RWPE1 (cell line): ENCODE results near the gene CELF4.

ENCODE experiments used
- CTCF ChIA-PET: fragments of 350-600 bp; sonication (Branson Sonifier 250); formaldehyde crosslinking; extraction: SDS; loops from one replicate; lab custom pipeline; 2021; lab: Yijun Ruan, JAX
- POLR2A ChIA-PET: fragments of 400-600 bp; formaldehyde crosslinking; extraction: SDS; loops from one replicate; lab custom pipeline; 2020; ENCODE audit warnings: antibody characterized with exemption; ENCODE audit not compliant: low non-redundant PET; lab: Yijun Ruan, JAX
- DNase-seq: peaks from one replicate; pipeline ENCODE4 v3.0.0; 2012; ENCODE audit warnings: low spot score
- H3K27ac ChIP-seq: fragments of 450-650 bp; 2 replicates; pipeline ENCODE4 v1.5.1; 2017
- TF ChIP-seq, protein P1 (sequence below): fragments of 450-650 bp; conservative IDR thresholded peaks from 2 replicates; pipeline ENCODE4 v1.5.1; 2017; ENCODE audit warnings: low read depth, mild to moderate bottlenecking

Gene CELF4

DNA sequence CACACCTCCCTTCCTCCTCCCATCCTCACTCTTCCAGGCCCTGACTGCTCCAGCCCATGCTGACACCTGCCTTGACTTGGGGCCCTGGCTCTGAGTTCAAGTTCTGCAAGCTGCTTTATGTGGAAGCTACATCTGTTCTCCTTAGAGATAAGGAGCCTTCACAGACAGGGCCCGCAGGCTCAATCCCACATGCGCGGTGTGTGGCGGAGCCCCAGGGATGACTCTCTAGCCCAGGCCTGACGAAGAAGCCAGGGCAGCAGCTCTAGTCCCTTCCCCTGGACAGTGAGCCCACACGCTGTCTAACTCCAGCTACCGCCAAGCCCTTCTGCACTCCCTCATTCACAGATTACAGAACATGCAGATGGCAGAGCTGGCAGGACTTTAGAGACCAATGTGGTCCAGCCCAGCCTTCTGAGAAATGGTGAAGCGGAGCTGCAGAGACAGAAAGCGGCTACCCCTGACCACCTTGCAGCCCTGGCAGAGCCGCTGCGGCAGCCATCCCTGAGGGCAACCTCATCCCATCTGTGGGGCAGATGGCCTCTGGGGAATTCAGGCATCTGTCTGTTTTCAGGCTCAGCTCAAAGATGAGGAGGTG lies 304.3 kb downstream of the CELF4 start:
- DNase-seq = no peak
- ChIA-PET POLR2A (no interaction called here), CTCF (no interaction called here)
- TF ChIP-seq, protein P1, sequence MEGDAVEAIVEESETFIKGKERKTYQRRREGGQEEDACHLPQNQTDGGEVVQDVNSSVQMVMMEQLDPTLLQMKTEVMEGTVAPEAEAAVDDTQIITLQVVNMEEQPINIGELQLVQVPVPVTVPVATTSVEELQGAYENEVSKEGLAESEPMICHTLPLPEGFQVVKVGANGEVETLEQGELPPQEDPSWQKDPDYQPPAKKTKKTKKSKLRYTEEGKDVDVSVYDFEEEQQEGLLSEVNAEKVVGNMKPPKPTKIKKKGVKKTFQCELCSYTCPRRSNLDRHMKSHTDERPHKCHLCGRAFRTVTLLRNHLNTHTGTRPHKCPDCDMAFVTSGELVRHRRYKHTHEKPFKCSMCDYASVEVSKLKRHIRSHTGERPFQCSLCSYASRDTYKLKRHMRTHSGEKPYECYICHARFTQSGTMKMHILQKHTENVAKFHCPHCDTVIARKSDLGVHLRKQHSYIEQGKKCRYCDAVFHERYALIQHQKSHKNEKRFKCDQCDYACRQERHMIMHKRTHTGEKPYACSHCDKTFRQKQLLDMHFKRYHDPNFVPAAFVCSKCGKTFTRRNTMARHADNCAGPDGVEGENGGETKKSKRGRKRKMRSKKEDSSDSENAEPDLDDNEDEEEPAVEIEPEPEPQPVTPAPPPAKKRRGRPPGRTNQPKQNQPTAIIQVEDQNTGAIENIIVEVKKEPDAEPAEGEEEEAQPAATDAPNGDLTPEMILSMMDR = no peak
- no peak overlapping the region for H3K27ac ChIP-seq

GRCh38 chr18:37260367-37261093 lies 305.1 kb downstream of the CELF4 start:
- DNase-seq = no peak
- ChIA-PET POLR2A (no interaction called here), CTCF (no interaction called here)
- H3K27ac ChIP-seq = no peak overlapping the region
- TF ChIP-seq, protein P1 = no peak

DNA sequence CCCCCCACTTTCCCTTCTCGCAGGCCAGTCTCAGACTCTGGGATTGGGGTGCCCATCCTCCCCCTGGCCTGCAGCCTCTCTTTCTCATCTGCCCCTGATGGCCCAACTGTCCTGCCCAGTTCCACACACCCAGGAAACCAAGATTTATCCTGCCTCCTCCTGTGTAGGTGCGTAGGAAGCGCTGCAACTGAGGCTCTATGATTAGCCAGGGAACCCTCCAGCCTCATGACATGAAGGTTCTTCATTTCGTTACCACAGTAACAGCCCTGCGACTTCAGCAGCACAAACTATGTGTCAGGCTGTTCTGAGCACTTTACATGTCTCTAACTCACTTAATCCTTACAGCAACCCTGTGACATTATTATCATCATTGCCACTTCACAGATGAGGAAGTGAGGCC lies 305.9 kb downstream of the CELF4 start:
- H3K27ac ChIP-seq = no peak overlapping the region
- TF ChIP-seq, protein P1 = no peak
- ChIA-PET POLR2A (no interaction called here), CTCF (no interaction called here)
- no peak for DNase-seq

- ChIA-PET CTCF (no interaction called here), POLR2A (no interaction called here)
- DNase-seq = no peak
- TF ChIP-seq, protein P1 = no peak
- no peak overlapping the region for H3K27ac ChIP-seq
Observed at GRCh38 chr18:37258819-37259218, 306.8 kb downstream of the CELF4 start.

DNA sequence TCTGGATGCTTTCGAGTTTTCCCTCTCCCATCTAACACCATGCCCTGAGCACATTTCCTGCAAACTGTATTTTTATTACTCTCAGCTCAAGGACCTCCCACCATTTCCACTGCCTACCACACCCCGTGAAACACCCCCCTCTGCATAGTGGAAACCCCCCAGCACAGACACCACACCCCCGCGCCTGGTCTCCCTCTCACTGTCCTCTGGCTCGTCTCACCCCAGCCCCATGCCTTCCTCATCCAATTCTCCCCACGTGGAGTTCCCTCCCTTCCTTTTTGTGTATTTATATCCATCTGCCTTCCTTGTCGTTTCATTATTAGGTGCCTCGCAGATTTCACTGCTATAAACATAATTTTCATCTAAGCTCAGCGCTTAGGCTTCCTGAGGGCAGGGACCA lies 307.5 kb downstream of the CELF4 start:
- ChIA-PET CTCF (interaction anchor here (0.6 kb wide), 1 partner anchor 85 kb away, joined by 3 read pairs; no protein-coding TSS in a partner anchor), POLR2A (no interaction called here)
- H3K27ac ChIP-seq = no peak overlapping the region
- TF ChIP-seq, protein P1 = no peak
- DNase-seq = no peak

DNA sequence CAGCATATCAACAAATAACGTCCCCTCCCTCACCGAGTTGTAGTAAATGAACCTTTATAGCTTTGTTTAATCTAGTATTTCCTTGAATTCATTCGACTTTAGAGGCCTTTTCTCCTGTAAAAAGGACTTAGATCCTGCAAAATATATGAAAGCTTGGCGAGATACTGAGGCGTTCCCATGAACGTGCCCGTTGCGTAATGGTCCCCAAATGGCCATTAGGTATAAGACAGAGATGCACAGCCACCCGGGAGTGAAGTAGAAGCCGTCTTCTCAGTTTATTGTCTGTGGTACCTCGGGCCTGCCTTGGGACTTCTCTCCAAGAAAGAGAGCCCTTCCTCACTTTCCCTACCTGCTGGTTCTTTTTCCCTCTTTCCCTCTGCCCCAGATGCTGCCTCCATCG lies 310.6 kb downstream of the CELF4 start:
- CTCF ChIA-PET = no interaction called here
- no peak for DNase-seq
- POLR2A ChIA-PET = no interaction called here
- H3K27ac ChIP-seq = no peak overlapping the region
- TF ChIP-seq, protein P1 = no peak
